Neutrophil (primary cell): ENCODE results near the gene SPATS1.

Experiments
- H3K27ac ChIP-seq: fragments of 200-600 bp; sonication (generic); 2 replicates; pipeline ENCODE4 v1.5.1; 2016; ENCODE audit warnings: mild to moderate bottlenecking, moderate library complexity
- H3K27me3 ChIP-seq: fragments of 200-600 bp; sonication (generic); 2 replicates; pipeline ENCODE4 v1.6.0; 2016; ENCODE audit warnings: mild to moderate bottlenecking
- H3K36me3 ChIP-seq: fragments of 200-600 bp; sonication (generic); 2 replicates; pipeline ENCODE4 v1.5.1; 2017
- H3K4me1 ChIP-seq, 2 experiments: fragments of 200-600 bp in 1 of 2; sonication (generic) in 1 of 2; 1 replicate in 1 of 2; 2 replicates in 1 of 2; pipeline versions ENCODE4 v1.5.1 to v1.6.1; 2013 to 2016; ENCODE audit warnings: low read depth in 1 of 2, low read length in 1 of 2, mild to moderate bottlenecking in 1 of 2, moderate library complexity in 1 of 2; ENCODE audit not compliant: control insufficient read depth in 1 of 2, insufficient read depth in 1 of 2
- H3K4me3 ChIP-seq, 2 experiments: fragments of 200-600 bp in 1 of 2; sonication (generic) in 1 of 2; 1 replicate in 1 of 2; 2 replicates in 1 of 2; pipeline ENCODE4 v1.5.1; 2013 to 2016; ENCODE audit warnings: low read depth in 1 of 2, low read length in 1 of 2, mild to moderate bottlenecking in 1 of 2, moderate library complexity in 1 of 2
- H3K9me3 ChIP-seq: fragments of 200-600 bp; sonication (generic); 2 replicates; pipeline ENCODE4 v1.5.1; 2016
- TF ChIP-seq, protein P1 (sequence below): fragments of 200-600 bp; sonication (generic); IDR thresholded peaks from 2 replicates; pipeline ENCODE4 v1.5.1; 2016; ENCODE audit warnings: antibody characterized with exemption

Gene SPATS1

DNA sequence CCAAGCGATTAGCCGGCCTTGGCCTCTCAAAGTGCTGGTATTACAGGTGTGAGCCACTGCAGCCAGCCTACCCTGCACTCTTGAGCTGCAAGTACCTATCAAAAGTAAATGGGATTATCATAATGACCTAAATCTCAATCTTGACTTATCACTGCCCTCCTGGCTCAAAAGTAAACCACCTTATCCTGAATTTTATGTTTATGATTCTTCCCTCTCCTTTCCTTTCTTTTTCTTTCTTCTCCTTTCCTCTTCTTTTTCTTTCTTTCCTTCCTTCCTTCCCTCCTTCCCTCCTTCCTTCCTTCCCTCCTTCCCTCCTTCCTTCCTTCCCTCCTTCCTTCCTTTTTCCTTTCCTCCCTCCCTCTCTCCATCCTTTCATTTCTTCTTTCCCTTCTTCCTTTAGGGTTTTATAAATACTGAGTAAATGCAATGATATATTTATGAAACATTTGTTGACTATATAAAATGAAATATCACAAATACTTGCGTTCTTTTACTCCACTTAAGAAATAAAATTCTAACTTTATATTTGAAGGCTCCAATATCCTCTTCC, 21.0 kb downstream of the SPATS1 start:
- TF ChIP-seq, protein P1, sequence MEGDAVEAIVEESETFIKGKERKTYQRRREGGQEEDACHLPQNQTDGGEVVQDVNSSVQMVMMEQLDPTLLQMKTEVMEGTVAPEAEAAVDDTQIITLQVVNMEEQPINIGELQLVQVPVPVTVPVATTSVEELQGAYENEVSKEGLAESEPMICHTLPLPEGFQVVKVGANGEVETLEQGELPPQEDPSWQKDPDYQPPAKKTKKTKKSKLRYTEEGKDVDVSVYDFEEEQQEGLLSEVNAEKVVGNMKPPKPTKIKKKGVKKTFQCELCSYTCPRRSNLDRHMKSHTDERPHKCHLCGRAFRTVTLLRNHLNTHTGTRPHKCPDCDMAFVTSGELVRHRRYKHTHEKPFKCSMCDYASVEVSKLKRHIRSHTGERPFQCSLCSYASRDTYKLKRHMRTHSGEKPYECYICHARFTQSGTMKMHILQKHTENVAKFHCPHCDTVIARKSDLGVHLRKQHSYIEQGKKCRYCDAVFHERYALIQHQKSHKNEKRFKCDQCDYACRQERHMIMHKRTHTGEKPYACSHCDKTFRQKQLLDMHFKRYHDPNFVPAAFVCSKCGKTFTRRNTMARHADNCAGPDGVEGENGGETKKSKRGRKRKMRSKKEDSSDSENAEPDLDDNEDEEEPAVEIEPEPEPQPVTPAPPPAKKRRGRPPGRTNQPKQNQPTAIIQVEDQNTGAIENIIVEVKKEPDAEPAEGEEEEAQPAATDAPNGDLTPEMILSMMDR: no peak
- Histone ChIP-seq H3K27me3 (peaks cover 39% of the 10 kb centered on the region), H3K27ac (no peak overlapping the region), H3K36me3 (no peaks in the 10 kb centered on the region), H3K9me3 (no peaks in the 10 kb centered on the region), H3K4me3 (no peak overlapping the region), H3K4me1 (no peaks in the 10 kb centered on the region)

DNA sequence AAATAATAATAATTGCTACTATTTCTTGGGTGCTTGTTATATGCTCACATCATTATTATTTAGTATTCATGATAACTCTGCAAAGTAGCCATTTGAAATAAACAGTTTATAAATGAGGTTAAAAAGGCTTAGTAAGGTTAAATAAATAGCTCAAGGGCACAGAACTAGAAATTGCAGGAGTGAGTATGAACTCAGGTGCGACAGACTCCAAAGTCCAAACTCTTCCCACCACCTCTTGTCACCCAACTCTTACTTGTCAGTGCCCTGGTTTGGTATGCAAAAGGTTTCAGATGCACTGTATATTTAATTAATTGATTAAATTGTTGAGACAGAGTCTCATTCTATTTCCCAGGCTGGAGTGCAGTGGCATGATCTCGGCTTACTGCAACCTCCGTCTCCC, 24.3 kb downstream of the SPATS1 start:
- TF ChIP-seq, protein P1: no peak
- no peaks in the 10 kb centered on the region for H3K4me1 ChIP-seq
- H3K4me3 ChIP-seq: no peak overlapping the region
- no peaks in the 10 kb centered on the region for H3K36me3 ChIP-seq
- H3K27me3 ChIP-seq: peaks cover 21% of the 10 kb centered on the region
- H3K9me3 ChIP-seq: no peaks in the 10 kb centered on the region
- H3K27ac ChIP-seq: no peak overlapping the region

DNA sequence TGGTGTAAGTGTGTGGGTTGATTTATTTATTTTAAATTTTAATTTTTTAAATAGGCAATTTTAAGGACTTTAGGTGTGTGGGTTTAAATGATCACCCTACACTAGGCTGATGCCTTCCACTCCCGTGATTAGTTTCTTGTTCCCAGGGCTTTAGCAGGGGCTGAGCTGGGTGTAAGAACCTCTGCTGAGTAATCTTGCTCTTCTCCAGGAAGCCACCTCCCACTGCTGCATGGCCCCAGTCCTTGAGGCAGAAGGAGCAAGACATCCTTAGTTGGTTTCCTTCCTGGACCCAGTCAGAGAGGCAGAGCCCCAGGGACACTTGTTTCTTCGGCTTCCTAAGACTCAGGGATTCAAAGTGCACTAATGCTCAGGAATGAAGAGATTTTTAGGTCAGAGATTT, 25.2 kb downstream of the SPATS1 start:
- H3K27me3 ChIP-seq: peaks cover 19% of the 10 kb centered on the region
- no peaks in the 10 kb centered on the region for H3K4me1 ChIP-seq
- no peaks in the 10 kb centered on the region for H3K9me3 ChIP-seq
- no peak overlapping the region for H3K27ac ChIP-seq
- TF ChIP-seq, protein P1: no peak
- no peaks in the 10 kb centered on the region for H3K36me3 ChIP-seq
- no peak overlapping the region for H3K4me3 ChIP-seq

DNA sequence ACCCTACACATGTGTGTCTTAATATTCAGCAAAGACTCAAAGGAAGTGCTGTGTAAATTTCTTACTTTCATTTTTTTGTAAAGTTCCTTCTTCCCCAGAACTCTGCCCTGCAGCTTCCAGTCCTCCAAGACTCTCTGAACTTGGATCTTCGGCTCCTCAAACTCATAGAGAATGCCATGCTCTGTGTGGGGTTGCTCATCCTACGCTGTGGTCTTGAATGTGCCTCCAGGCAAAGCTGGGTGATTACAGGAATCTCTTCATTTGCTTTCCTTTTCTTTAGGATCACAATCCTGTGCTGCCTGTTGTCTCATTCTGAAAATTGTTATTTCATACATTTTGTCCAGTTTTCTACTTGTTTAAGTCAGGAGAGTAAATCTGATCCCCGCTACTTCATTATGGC, 30.6 kb downstream of the SPATS1 start:
- no peak overlapping the region for H3K4me3 ChIP-seq
- no peaks in the 10 kb centered on the region for H3K36me3 ChIP-seq
- TF ChIP-seq, protein P1: no peak
- H3K9me3 ChIP-seq: no peaks in the 10 kb centered on the region
- H3K4me1 ChIP-seq: no peaks in the 10 kb centered on the region
- H3K27me3 ChIP-seq: peaks cover 51% of the 10 kb centered on the region
- H3K27ac ChIP-seq: no peak overlapping the region

DNA sequence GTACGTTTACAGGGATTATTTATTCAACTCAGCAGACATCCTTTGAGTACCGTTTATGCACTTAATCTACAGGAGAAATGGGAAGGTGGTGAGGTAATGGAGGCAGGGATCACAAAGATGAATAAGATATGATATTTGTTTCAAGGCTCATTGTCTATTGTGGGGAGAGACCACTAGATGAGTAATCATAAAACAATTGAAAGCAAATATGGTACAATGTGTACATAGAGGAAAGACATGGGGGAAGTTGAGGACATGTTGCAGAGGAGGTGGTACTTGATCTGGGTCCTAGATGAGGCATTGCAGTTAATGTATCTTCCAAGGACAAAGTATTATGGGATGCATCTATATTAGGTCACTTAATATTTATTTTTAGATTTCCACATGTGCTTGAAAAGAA, 31.3 kb downstream of the SPATS1 start:
- no peak overlapping the region for H3K27ac ChIP-seq
- no peak overlapping the region for H3K4me3 ChIP-seq
- no peaks in the 10 kb centered on the region for H3K9me3 ChIP-seq
- TF ChIP-seq, protein P1: no peak
- H3K4me1 ChIP-seq: no peaks in the 10 kb centered on the region
- peaks cover 54% of the 10 kb centered on the region for H3K27me3 ChIP-seq
- H3K36me3 ChIP-seq: no peaks in the 10 kb centered on the region

DNA sequence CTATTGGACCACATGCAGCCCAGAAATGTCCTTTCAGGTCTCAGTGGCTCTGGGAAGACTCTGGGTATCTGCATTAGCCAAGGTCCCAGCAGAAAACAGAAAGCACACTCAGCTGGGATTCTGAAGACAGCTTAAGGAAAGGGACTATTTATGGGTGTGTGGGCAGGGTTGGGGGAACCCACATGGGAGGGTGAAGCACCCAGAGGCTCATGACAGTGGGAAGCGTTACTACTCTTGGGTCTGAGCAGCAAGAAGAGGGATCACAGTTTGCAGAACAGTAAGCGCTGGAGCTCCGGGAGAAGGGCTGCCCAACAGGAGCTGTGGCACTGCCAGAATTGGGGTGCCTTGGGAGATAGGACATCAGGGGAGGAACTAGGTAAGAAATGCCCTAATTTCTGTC, 32.6 kb downstream of the SPATS1 start:
- H3K4me3 ChIP-seq: no peak overlapping the region
- TF ChIP-seq, protein P1: no peak
- peaks cover 64% of the 10 kb centered on the region for H3K27me3 ChIP-seq
- H3K4me1 ChIP-seq: no peaks in the 10 kb centered on the region
- no peaks in the 10 kb centered on the region for H3K9me3 ChIP-seq
- no peaks in the 10 kb centered on the region for H3K36me3 ChIP-seq
- H3K27ac ChIP-seq: no peak overlapping the region
